K562 (cell line): ENCODE measurements around the gene PRR14L. TPM values are rescaled to one million over a fixed set of nuclear protein-coding genes. Genes with fewer than 3 reads are reported as not detected.

Experiments used
- HNRNPLL ChIP-seq: fragments of 200-400 bp; formaldehyde crosslinking; IDR thresholded peaks from 2 replicates; pipeline ENCODE4 v1.6.1; 2017; ENCODE audit warnings: low read length, low read depth, mild to moderate bottlenecking; ENCODE audit not compliant: poor library complexity, severe bottlenecking
- HOMEZ ChIP-seq: fragments of 250-450 bp; sonication (Bioruptor Pico); IDR thresholded peaks from 2 replicates; pipeline ENCODE4 v1.4.0; 2020; ENCODE audit warnings: mild to moderate bottlenecking, moderate library complexity
- KLF16 ChIP-seq: IDR thresholded peaks from 2 replicates; pipeline ENCODE4 v1.6.1; 2016; ENCODE audit warnings: antibody characterized with exemption
- KLF6 ChIP-seq: fragments of 250-450 bp; sonication (Bioruptor Pico); IDR thresholded peaks from 2 replicates; pipeline ENCODE4 v1.4.0; 2020; ENCODE audit warnings: mild to moderate bottlenecking, moderate library complexity, borderline replicate concordance
- NELFE ChIP-seq: IDR thresholded peaks from 2 replicates; pipeline ENCODE4 v1.6.1; 2011; ENCODE audit warnings: mild to moderate bottlenecking; ENCODE audit not compliant: insufficient read depth, insufficient read length
- NFE2L1 ChIP-seq: fragments of 450-650 bp; IDR thresholded peaks from 2 replicates; pipeline ENCODE4 v1.6.1; 2016; ENCODE audit warnings: missing genetic modification characterization, low read depth, mild to moderate bottlenecking, missing compliant biosample characterization, moderate library complexity, borderline replicate concordance
- RHOXF2B ChIP-seq: fragments of 250-450 bp; sonication (Bioruptor Pico); conservative IDR thresholded peaks from 2 replicates; pipeline ENCODE4 v1.5.1; 2021
- SMARCE1 ChIP-seq: fragments of 450-650 bp; IDR thresholded peaks from 2 replicates; pipeline ENCODE4 v1.7.1; 2016; ENCODE audit warnings: mild to moderate bottlenecking
- TAF7 ChIP-seq: fragments of 450-650 bp; IDR thresholded peaks from 2 replicates; pipeline ENCODE4 v1.6.1; 2016; ENCODE audit warnings: missing genetic modification characterization, missing compliant biosample characterization
- TARDBP ChIP-seq: fragments of 450-650 bp; IDR thresholded peaks from 2 replicates; pipeline ENCODE4 v1.6.1; 2016
- THAP7 ChIP-seq: fragments of 250-450 bp; sonication (Bioruptor Pico); IDR thresholded peaks from 2 replicates; pipeline ENCODE4 v1.5.0; 2021
- UBTF ChIP-seq, 2 experiments: IDR thresholded peaks; 2 replicates each; pipeline ENCODE4 v1.6.1; 2012; ENCODE audit warnings: improper control_type of control experiment in 2 of 2, low read depth in 2 of 2, low read length in 2 of 2, borderline replicate concordance in 1 of 2
- ZEB2 ChIP-seq: fragments of 450-650 bp; IDR thresholded peaks from 2 replicates; pipeline ENCODE4 v1.6.1; 2016
- ZNF121 ChIP-seq: sonication (generic); formaldehyde crosslinking; conservative IDR thresholded peaks from 2 replicates; pipeline ENCODE4 v1.8.0; 2022; ENCODE audit warnings: missing genetic modification reagents
- ZNF512 ChIP-seq: IDR thresholded peaks from 2 replicates; pipeline ENCODE4 v1.6.1; 2016; ENCODE audit warnings: missing genetic modification characterization, missing compliant biosample characterization
- ZNF592 ChIP-seq: fragments of 450-650 bp; IDR thresholded peaks from 2 replicates; pipeline ENCODE4 v1.6.1; 2017; ENCODE audit warnings: antibody characterized with exemption, mild to moderate bottlenecking
- ZNF780A ChIP-seq: fragments of 250-450 bp; sonication (Bioruptor Pico); IDR thresholded peaks from 2 replicates; pipeline ENCODE4 v1.5.0; 2021; ENCODE audit warnings: mild to moderate bottlenecking
- polyA plus RNA-seq, 8 experiments: library from polyadenylated mRNA; depleted of rRNA in 4 of 8; stranded (reverse) in 5 of 8; unstranded in 3 of 8; fragments of >200 nt; fragmentation: Nextera tagmentation in 2 of 8; fragmentation: Illumina TruSeq in 1 of 8; extraction: Ambion mirVana in 2 of 8; extraction: Trizol in 1 of 8; gene quantifications; 2 replicates each; pipeline versions ENCODE4 v1.2.1 to v1.2.3, GENCODE V29; 2011 to 2014; ENCODE audit warnings: inconsistent platforms in 1 of 8, missing spikeins in 1 of 8
- total RNA-seq, 7 experiments: library from RNA; depleted of rRNA in 6 of 7; stranded (reverse); fragments of >200 nt in 6 of 7; fragmentation: Illumina TruSeq in 2 of 7; extraction: Trizol in 2 of 7; gene quantifications; 2 replicates each; pipeline versions ENCODE4 v1.2.1 to v1.2.3, GENCODE V29; 2011 to 2021; ENCODE audit warnings: low replicate concordance in 1 of 7

Gene PRR14L
- total and polyA plus RNA-seq, 9 of the 15 experiments (the other 6 are each of a cell fraction or from before 2014, with no cell fraction given), result 2.8 to 36.3 (median 12.3) TPM

GRCh38 chr22:31753634-31754501, 3.9 kb upstream of the PRR14L start, which contains the start of gene DEPDC5 (continued):
- TF ChIP-seq NELFE (no peak), UBTF (IDR thresholded peaks at IDR 0.05; ENCODE audit: borderline replicate concordance in 1 of 2, low read depth in 2 of 2, low read length in 2 of 2) (no peak), RHOXF2B (no peak), HNRNPLL (peak; percentile 90), NFE2L1 (tag) (no peak), TAF7 (peak; percentile 91), TARDBP (no peak), THAP7 (CRISPR knock-in tag) (no peak), ZNF512 (tag) (no peak), ZNF121 (CRISPR knock-in tag) (no peak), ZNF592 (peak; percentile 5), ZEB2 (no peak; the same call in 1 of the 2 replicates), KLF16 (no peak), SMARCE1 (0 out of 2 replicates have a peak, but pooled peaks have one; percentile 16), HOMEZ (CRISPR knock-in tag) (no peak), KLF6 (CRISPR knock-in tag) (no peak), ZNF780A (CRISPR knock-in tag) (no peak)
